HepG2 (cell line): ENCODE results near the gene UBAC2. TPM values are rescaled to one million over a fixed set of nuclear protein-coding genes. Genes with fewer than 3 reads are reported as not detected.

Source experiments
- ATAC-seq: fragments of 200-7000 bp; cut with Tn5 transposase; 3 replicates; pipeline ENCODE4 v1.9.1; 2020; ENCODE audit warnings: mild to moderate bottlenecking, moderate library complexity
- BruUV-seq: library from RNA; stranded (reverse); fragments of 400-500 nt; replicated peaks from 2 replicates; lab custom pipeline; 2021; lab: Mats Ljungman, UMichigan
- CTCF ChIA-PET: fragments of 300-600 bp; formaldehyde crosslinking; extraction: SDS; loops from one replicate; lab custom pipeline; 2021; ENCODE audit warnings: low total read pairs, inconsistent platforms, low intra/inter-chr PET ratio; lab: Yijun Ruan, JAX
- POLR2A ChIA-PET: fragments of 350-600 bp; sonication (Branson Sonifier 250); formaldehyde crosslinking; loops from one replicate; lab custom pipeline; 2020; ENCODE audit warnings: antibody characterized with exemption, inconsistent platforms; lab: Yijun Ruan, JAX
- DNase-seq: peaks from one replicate; pipeline ENCODE4 v3.0.0-alpha.2; 2015; ENCODE audit warnings: low spot score
- FAIRE-seq: peaks from 3 replicates; lab custom pipeline; 2011; peaks lifted over from hg19 to GRCh38; lab: Jason Lieb, UNC
- H2AFZ ChIP-seq: one replicate; pipeline ENCODE4 v1.6.1; 2011; ENCODE audit warnings: low read length, inconsistent platforms
- H3K27ac ChIP-seq: fragments of 300-600 bp; 3 replicates; pipeline ENCODE4 v1.8.0; 2011; ENCODE audit warnings: mixed run types, mild to moderate bottlenecking, mixed read lengths, low read length, inconsistent platforms; ENCODE audit not compliant: insufficient read depth; ENCODE audit errors: extremely low read length
- H3K27me3 ChIP-seq, 2 experiments: fragments of 200-600 bp in 1 of 2; 2 replicates in 1 of 2; 3 replicates in 1 of 2; pipeline versions ENCODE4 v1.6.0 to v1.8.0; 2011; ENCODE audit warnings: low read length in 2 of 2, mild to moderate bottlenecking in 2 of 2, moderate library complexity in 2 of 2, inconsistent platforms in 1 of 2; ENCODE audit not compliant: insufficient read depth in 2 of 2, control insufficient read depth in 1 of 2
- H3K36me3 ChIP-seq, 2 experiments: fragments of 200-600 bp in 1 of 2; replicated peaks in 1 of 2; 2 replicates in 1 of 2; 3 replicates in 1 of 2; pipeline versions ENCODE4 v1.5.1 to v1.8.0; 2011; ENCODE audit warnings: low read length in 2 of 2, inconsistent platforms in 1 of 2; ENCODE audit not compliant: insufficient read depth in 2 of 2, control insufficient read depth in 1 of 2
- H3K4me1 ChIP-seq: 2 replicates; pipeline ENCODE4 v1.5.1; 2012; ENCODE audit warnings: low read length, inconsistent platforms; ENCODE audit not compliant: insufficient read depth
- H3K4me2 ChIP-seq: 2 replicates; pipeline ENCODE4 v1.6.0; 2011; ENCODE audit warnings: low read depth, low read length, inconsistent platforms
- H3K4me3 ChIP-seq, 3 experiments: fragments of 200-600 bp in 1 of 3; sonication (generic), shearing (Covaris generic) in 1 of 3; replicated peaks in 1 of 3; 2 replicates each; pipeline ENCODE4 v1.5.1; 2011 to 2016; ENCODE audit warnings: low read length in 3 of 3, inconsistent platforms in 2 of 3, low read depth in 2 of 3, mild to moderate bottlenecking in 2 of 3, control low read depth in 1 of 3, mixed read lengths in 1 of 3; ENCODE audit not compliant: insufficient read depth in 1 of 3
- H3K79me2 ChIP-seq: one replicate; pipeline ENCODE4 v1.6.1; 2011; ENCODE audit warnings: low read length, inconsistent platforms; ENCODE audit not compliant: insufficient read depth
- H3K9ac ChIP-seq: 2 replicates; pipeline ENCODE4 v1.6.0; 2011; ENCODE audit warnings: mild to moderate bottlenecking, low read depth, low read length, inconsistent platforms; ENCODE audit not compliant: insufficient read depth
- H3K9me3 ChIP-seq: 2 replicates; pipeline ENCODE4 v1.5.1; 2012; ENCODE audit warnings: mild to moderate bottlenecking, low read length
- H4K20me1 ChIP-seq: 2 replicates; pipeline ENCODE4 v1.6.0; 2011; ENCODE audit warnings: inconsistent platforms, mild to moderate bottlenecking, low read length, moderate library complexity; ENCODE audit not compliant: insufficient read depth
- ATAD3A ChIP-seq: sonication (generic); formaldehyde crosslinking; IDR thresholded peaks from 2 replicates; pipeline ENCODE4 v1.4.0; 2020; ENCODE audit warnings: missing genetic modification reagents
- ATF3 ChIP-seq: sonication (generic); formaldehyde crosslinking; IDR thresholded peaks from 2 replicates; pipeline ENCODE4 v1.4.0; 2020; ENCODE audit warnings: missing genetic modification reagents
- CEBPG ChIP-seq: IDR thresholded peaks from 2 replicates; pipeline ENCODE4 v1.6.1; 2016
- CHCHD3 ChIP-seq: sonication (generic); formaldehyde crosslinking; IDR thresholded peaks from 2 replicates; pipeline ENCODE4 v1.8.0; 2022; ENCODE audit warnings: mild to moderate bottlenecking, missing genetic modification reagents, moderate library complexity
- FOXO1 ChIP-seq: sonication (generic); formaldehyde crosslinking; IDR thresholded peaks from 2 replicates; pipeline ENCODE4 v1.4.0; 2020; ENCODE audit warnings: missing genetic modification reagents
- HOXA9 ChIP-seq: sonication (generic); formaldehyde crosslinking; IDR thresholded peaks from 2 replicates; pipeline ENCODE4 v1.8.1; 2022; ENCODE audit warnings: missing genetic modification reagents, mild to moderate bottlenecking, moderate library complexity, borderline replicate concordance
- JUN ChIP-seq: sonication (generic); formaldehyde crosslinking; IDR thresholded peaks from 2 replicates; pipeline ENCODE4 v1.4.0; 2020; ENCODE audit warnings: mild to moderate bottlenecking, missing genetic modification reagents
- KDM5A ChIP-seq: fragments of 200-600 bp; sonication (generic); IDR thresholded peaks from 2 replicates; pipeline ENCODE4 v1.7.0; 2018; ENCODE audit warnings: antibody characterized with exemption, mild to moderate bottlenecking, low read length, borderline replicate concordance
- MXD1 ChIP-seq: sonication (generic); formaldehyde crosslinking; IDR thresholded peaks from 2 replicates; pipeline ENCODE4 v1.4.0; 2020; ENCODE audit warnings: mild to moderate bottlenecking, missing genetic modification reagents
- NR1H2 ChIP-seq: sonication (generic); formaldehyde crosslinking; IDR thresholded peaks from 2 replicates; pipeline ENCODE4 v1.8.1; 2022; ENCODE audit warnings: low read depth, missing genetic modification reagents, borderline replicate concordance
- PPARG ChIP-seq: conservative IDR thresholded peaks from 2 replicates; pipeline ENCODE4 v1.6.1; 2016; ENCODE audit warnings: missing biosample characterization, missing genetic modification reagents
- SNAI1 ChIP-seq: sonication (generic); formaldehyde crosslinking; IDR thresholded peaks from 2 replicates; pipeline ENCODE4 v1.5.0; 2020; ENCODE audit warnings: mild to moderate bottlenecking, missing genetic modification reagents, borderline replicate concordance
- TCF12 ChIP-seq, 2 experiments: fragments of 450-650 bp in 1 of 2; sonication (generic) in 1 of 2; formaldehyde crosslinking in 1 of 2; IDR thresholded peaks; 2 replicates each; pipeline versions ENCODE4 v1.6.1 to v1.8.0; 2017 to 2022; ENCODE audit warnings: antibody characterized with exemption in 1 of 2, mild to moderate bottlenecking in 1 of 2, missing genetic modification reagents in 1 of 2, moderate library complexity in 1 of 2
- ZBTB8A ChIP-seq: sonication (generic); formaldehyde crosslinking; IDR thresholded peaks from 2 replicates; pipeline ENCODE4 v1.4.0; 2020; ENCODE audit warnings: mild to moderate bottlenecking, low read depth, missing genetic modification reagents, borderline replicate concordance
- ZNF234 ChIP-seq: sonication (generic); formaldehyde crosslinking; conservative IDR thresholded peaks from 2 replicates; pipeline ENCODE4 v1.5.1; 2020; ENCODE audit warnings: mild to moderate bottlenecking, missing genetic modification reagents
- ZNF235 ChIP-seq: sonication (generic); formaldehyde crosslinking; IDR thresholded peaks from 2 replicates; pipeline ENCODE4 v1.8.1; 2023; ENCODE audit warnings: mild to moderate bottlenecking, missing genetic modification reagents, borderline replicate concordance
- ZNF337 ChIP-seq: sonication (generic); formaldehyde crosslinking; IDR thresholded peaks from 2 replicates; pipeline ENCODE4 v1.5.1; 2020; ENCODE audit warnings: missing genetic modification reagents, low read depth, mild to moderate bottlenecking, borderline replicate concordance
- ZUFSP ChIP-seq: sonication (generic); formaldehyde crosslinking; IDR thresholded peaks from 2 replicates; pipeline ENCODE4 v1.9.0; 2021; ENCODE audit warnings: missing genetic modification reagents, mild to moderate bottlenecking, borderline replicate concordance
- WGBS: methylation state at CpG from one replicate; pipeline ENCODE4 v1.1.6; 2017; ENCODE audit warnings: low lambda C conversion rate; 5-methylcytosine and 5-hydroxymethylcytosine counted together
- in situ Hi-C: cut with HindIII; loops from 2 replicates; pipeline ENCODE4 v1.10.0; 2017; ENCODE audit warnings: low pct_unique_long_range_greater_than_20kb; ENCODE audit not compliant: extremely low pct_ligation_motif_present
- intact Hi-C: fragments of 100-400 bp; cut with micrococcal nuclease; formaldehyde crosslinking; loops from one replicate; pipeline ENCODE4 v1.10.0; 2022; ENCODE audit not compliant: unreplicated experiment
- polyA plus RNA-seq, 8 experiments: library from polyadenylated mRNA; depleted of rRNA in 3 of 8; stranded (reverse) in 7 of 8; unstranded in 1 of 8; fragments of >200 nt; fragmentation: Illumina TruSeq in 4 of 8; extraction: Trizol in 4 of 8; gene quantifications; 2 replicates each; pipeline versions ENCODE4 v1.2.1 to v1.2.3, GENCODE V29; 2011 to 2016; ENCODE audit warnings: low read depth in 4 of 8, missing spikeins in 1 of 8, mixed read lengths in 1 of 8; ENCODE audit not compliant: insufficient read depth in 1 of 8
- total RNA-seq, 5 experiments: library from RNA; depleted of rRNA; stranded (reverse); fragments of >200 nt; fragmentation: Illumina TruSeq; extraction: Trizol; gene quantifications; 2 replicates each; pipeline ENCODE4 v1.2.3, GENCODE V29; 2016; ENCODE audit warnings: low read depth in 1 of 5

The UBAC2 gene
- total and polyA plus RNA-seq, 2 of the 13 experiments (the other 11 are each of a cell fraction or from before 2014, with no cell fraction given) = 61.3 to 80.8 TPM

- no peak for TF ChIP-seq HOXA9 (CRISPR knock-in tag)
- no peak for TF ChIP-seq ATF3 (CRISPR knock-in tag)
- no peak for TF ChIP-seq CHCHD3 (CRISPR knock-in tag)
These were observed 86.9 kb downstream of the UBAC2 start (continued) for GRCh38 chr13:99287551-99287950.

- no peak overlapping the region for H3K27ac ChIP-seq
- no peak overlapping the region for H3K9ac ChIP-seq
- ChIA-PET CTCF (no interaction called here), POLR2A (no interaction called here)
- H3K4me1 ChIP-seq = peaks cover 17% of the 10 kb centered on the region
- ATAC-seq (no peak), FAIRE-seq (no peak), DNase-seq (no peak)
- intact Hi-C loops (no loop called here), in situ Hi-C loops (no loop called here)
- no peaks in the 10 kb centered on the region for H4K20me1 ChIP-seq
- TF ChIP-seq MXD1 (CRISPR knock-in tag) = no peak
- no peak for TF ChIP-seq ZNF235 (CRISPR knock-in tag)
- no peak for TF ChIP-seq PPARG (CRISPR knock-in tag)
- TF ChIP-seq ZUFSP (CRISPR knock-in tag) = no peak
- TF ChIP-seq JUN (CRISPR knock-in tag) = no peak
- TF ChIP-seq ZBTB8A (CRISPR knock-in tag) = no peak
- no peak for TF ChIP-seq ATAD3A
- no peak for TF ChIP-seq FOXO1 (CRISPR knock-in tag)
- TF ChIP-seq SNAI1 (CRISPR knock-in tag) = no peak
- no peak for TF ChIP-seq ZNF234 (CRISPR knock-in tag)
- TF ChIP-seq TCF12 (IDR thresholded peaks at IDR 0.05) = no peak
- TF ChIP-seq TCF12 (CRISPR knock-in tag; IDR thresholded peaks at IDR 0.05) = no peak
- TF ChIP-seq NR1H2 = no peak
- TF ChIP-seq KDM5A = no peak
- TF ChIP-seq CEBPG (CRISPR knock-in tag) = no peak
- TF ChIP-seq ZNF337 (CRISPR knock-in tag) = no peak
- no peaks in the 10 kb centered on the region for H3K79me2 ChIP-seq
- 96% methylated on average over 2 of the region's 2 CpGs for WGBS
- peaks cover 2 to 4% of the 10 kb centered on the region in 2 experiments; a peak in 3 of 5 replicates for H3K36me3 ChIP-seq
- H3K4me2 ChIP-seq = no peak overlapping the region
- H3K27me3 ChIP-seq = no peaks in the 10 kb centered on the region
- H3K4me3 ChIP-seq = no peak overlapping the region
- no TSS peak for BruUV-seq
- H3K9me3 ChIP-seq = no peaks in the 10 kb centered on the region
- no peak overlapping the region for H2AFZ ChIP-seq
These were observed 87.4 kb downstream of the UBAC2 start for GRCh38 chr13:99288089-99288488.
